GM18526 (cell line): Measurements from ENCODE around the gene MIB2.

ENCODE experiments used
- POLR2A ChIP-seq: IDR thresholded peaks from 3 replicates; pipeline ENCODE4 v1.6.1; 2011; ENCODE audit not compliant: insufficient read length; ENCODE audit errors: extremely low read depth

The MIB2 gene

GRCh38 chr1:1594602-1595260 lies 20.6 kb upstream of the MIB2 start:
- TF ChIP-seq POLR2A = no peak

- TF ChIP-seq POLR2A = no peak
Measured at GRCh38 chr1:1596493-1597274, 18.6 kb upstream of the MIB2 start.

- no peak for TF ChIP-seq POLR2A
Measured at GRCh38 chr1:1597275-1597930, 17.9 kb upstream of the MIB2 start.

GRCh38 chr1:1598051-1598719 lies 17.1 kb upstream of the MIB2 start:
- TF ChIP-seq POLR2A = no peak

DNA sequence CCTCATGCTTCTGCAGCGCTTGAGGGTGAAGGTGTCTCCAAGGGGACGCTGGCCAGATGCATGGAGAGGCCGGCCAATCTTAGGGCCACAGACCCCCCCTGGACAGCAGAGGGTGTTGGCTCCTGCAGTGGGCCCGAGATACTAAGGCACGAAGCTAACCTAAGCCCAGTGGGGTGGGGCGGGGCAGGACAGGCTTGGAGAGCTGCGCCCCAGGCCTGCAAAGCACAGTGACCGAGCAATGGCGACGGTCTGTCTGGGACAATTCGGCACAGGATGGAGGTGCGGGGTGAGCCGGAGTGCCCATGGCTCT lies 16.6 kb upstream of the MIB2 start:
- TF ChIP-seq POLR2A = no peak

GRCh38 chr1:1599030-1599934 lies 16.0 kb upstream of the MIB2 start:
- no peak for TF ChIP-seq POLR2A

- no peak for TF ChIP-seq POLR2A
Measured at GRCh38 chr1:1599935-1600860, 15.1 kb upstream of the MIB2 start, which contains the start of gene FNDC10. Gene FNDC10 (minus strand): TSS chr1:1600135. CDS start chr1:1600015, 120 bp downstream.

DNA sequence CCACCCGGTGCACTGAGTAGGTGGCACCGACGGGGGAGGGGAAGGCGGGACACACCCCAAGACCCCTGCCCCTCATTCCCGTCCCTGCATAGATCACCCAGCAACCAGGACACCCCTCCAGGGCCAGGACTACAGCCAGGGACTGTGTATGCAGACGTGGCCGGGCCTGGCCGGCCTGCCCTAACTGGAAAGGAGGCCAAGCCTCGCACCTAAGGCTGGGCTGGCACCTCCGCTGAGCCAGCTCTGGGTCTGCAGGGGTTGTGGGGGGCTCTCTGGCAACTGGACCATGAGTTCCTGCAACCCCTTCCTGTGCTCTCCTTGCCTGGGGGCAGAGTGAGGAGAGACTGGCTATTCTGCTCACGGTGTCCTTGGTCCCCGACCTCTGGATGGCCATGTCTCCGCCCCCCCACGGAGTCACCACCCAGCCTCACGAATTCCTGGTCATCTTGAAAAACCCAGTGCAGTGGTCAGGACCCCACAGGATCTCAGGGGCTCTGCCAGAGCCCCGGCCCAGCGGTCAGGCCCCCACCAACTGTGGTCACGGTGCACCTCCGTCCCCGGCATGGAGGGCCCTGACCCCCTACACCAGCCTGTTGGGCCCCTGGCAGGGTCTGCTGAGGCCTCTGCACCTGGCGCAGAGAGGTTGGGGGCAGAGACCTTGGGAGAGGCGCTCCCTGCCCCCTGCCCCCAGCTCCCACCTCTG lies 14.3 kb upstream of the MIB2 start:
- no peak for TF ChIP-seq POLR2A

GRCh38 chr1:1601564-1602303 lies 13.6 kb upstream of the MIB2 start:
- no peak for TF ChIP-seq POLR2A

- TF ChIP-seq POLR2A = no peak
Measured at GRCh38 chr1:1602304-1602967, 12.9 kb upstream of the MIB2 start.

DNA sequence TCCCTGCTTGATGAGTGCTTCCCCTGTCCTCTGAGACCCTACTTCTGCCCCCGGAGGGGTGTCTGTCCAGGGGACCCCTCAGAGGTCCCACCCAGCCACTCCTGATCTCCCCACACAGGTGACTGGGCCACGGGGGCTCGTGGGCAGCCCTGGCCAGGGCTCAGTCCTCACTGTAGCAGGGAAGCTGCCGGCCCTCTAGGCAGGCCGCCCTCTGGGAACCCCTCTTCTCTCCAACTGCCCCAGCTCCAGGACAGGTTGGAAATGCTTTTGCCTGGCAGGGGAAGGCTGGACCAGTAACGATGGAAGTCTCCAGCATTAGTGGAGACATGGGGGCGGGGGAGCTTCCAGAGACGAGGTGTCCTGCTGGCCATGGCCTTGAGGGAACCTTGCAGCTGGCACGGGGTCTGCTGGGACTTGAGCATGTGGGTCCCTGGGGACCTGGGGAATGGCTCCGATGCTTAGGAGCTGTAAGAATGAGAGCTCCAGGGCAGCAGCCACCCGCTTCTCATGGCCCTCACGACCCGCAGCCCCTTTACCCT lies 12.3 kb upstream of the MIB2 start:
- TF ChIP-seq POLR2A = no peak
